GM21619 (cell line): Measurements from ENCODE around the gene CALM3.
A peak's percentile ranks its signal among the peaks of the same experiment; 100 is the strongest.

Source experiments
- ATAC-seq: cut with Tn5 transposase; IDR thresholded peaks from one replicate; pipeline ENCODE4 v1.9.1; 2021; ENCODE audit not compliant: unreplicated experiment

The CALM3 gene

DNA sequence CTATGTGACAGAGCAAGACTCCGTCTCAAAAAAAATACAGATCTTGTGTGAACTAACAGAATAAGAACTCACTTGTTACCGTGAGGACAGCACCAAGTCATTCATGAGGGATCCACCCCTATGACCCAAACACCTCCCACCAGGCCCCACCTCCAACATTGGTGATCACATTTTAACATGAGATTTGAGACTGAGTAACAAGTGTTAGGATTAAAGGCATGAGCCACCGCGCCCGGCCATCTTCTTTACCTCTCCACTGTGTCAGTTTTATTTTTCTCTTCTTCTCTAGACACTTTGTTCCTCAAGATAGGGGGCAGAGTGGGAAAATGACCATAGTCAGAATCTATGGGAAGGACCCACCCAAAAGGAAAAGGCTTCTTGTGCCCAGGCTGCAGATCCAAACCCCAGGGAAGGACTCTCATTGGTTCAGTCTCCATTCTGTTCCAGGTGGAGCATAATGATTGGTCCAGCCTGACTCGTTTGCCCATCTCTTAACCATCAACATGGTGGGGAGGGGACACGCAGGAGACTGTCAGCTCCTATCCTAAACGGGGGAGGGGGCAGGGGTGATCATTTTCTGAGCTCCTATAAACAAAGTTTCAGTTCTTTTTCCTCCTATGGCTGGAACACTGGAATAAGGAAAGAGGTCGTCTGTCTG, 1.3 kb upstream of the CALM3 start:
- no peak for ATAC-seq

DNA sequence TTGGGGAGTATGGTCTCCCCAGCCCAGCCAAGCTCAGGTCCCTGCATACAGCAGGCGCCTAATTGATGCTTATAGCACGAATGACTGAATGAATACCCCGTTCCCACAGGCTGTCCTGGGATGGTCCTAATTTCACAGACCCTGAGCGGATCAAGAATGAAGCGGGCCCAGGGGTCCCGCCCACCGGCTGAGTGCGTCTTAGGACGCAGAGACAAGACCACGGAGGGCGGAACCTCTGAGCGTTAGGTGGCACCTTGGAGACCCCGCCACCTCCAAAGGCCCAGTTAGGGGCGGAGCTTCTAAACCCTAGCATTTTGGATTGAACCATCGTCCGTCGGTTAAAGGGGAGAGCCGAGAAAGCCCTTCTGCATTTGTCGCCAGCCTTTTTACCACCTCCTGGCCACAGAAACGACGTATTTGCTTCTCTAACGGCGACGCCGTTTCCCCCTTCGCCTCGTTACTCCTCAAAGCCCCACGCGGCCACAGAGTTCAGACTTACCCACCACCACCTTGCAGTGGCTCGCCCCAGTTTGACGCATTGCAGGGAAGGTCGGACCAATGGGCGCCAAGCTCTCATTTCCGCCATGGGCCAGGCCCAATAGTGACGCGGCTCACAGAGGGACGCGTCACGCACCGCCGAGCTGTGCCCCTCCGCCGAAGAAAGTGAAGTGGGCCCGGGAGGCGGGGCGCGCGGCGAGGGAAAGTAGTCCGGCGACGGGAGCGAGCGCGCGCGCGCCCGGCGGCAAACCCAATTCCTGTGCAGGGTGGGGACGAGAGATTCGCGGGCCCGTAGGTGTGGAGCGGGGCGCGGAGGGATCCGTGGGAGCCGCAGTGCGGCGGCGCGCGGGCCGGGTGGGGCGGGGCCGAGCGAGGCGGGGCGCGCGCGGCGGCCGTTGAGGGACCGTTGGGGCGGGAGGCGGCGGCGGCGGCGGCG, 479 bp upstream of the CALM3 start:
- peak; percentile 78 for ATAC-seq

DNA sequence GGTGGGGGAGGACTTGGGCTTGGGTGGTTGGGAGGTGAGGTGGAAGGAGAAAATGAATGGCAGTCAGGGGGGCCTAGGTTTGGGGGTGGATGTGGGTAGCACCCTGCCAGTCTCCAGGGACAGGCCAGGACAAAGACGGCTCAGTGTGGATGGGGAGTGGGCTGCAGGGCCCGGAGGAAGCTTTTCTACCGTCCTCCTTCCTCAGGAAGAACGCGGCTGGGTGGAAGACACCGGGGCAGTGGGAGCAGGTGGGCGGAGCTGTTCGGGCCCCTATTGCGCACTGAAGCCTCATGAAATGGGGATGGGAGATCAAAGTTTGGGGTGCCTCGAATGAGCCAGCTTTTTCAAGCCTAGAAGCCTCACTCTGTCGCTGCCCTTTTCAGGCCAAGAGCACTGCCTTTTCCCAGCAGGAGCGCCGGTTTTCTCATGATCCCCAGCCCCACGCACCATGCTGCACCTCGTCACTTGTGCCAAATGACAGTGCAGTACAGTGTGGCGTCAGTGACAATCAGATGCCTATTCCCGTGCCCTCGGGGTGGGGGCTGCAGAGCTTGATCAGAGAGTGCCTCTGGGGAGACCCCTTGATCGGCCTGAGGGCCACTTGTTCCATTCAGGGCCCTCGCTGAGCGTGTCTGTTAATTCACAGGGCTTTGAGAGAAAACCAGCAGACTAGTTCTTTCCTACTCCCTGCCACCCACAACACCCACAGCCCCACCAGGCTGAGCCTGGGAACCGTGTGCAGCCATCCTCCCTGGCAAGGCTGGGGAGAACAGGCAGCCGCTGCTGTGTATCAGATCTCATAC, 1.5 kb downstream of the CALM3 start:
- ATAC-seq, result no peak

DNA sequence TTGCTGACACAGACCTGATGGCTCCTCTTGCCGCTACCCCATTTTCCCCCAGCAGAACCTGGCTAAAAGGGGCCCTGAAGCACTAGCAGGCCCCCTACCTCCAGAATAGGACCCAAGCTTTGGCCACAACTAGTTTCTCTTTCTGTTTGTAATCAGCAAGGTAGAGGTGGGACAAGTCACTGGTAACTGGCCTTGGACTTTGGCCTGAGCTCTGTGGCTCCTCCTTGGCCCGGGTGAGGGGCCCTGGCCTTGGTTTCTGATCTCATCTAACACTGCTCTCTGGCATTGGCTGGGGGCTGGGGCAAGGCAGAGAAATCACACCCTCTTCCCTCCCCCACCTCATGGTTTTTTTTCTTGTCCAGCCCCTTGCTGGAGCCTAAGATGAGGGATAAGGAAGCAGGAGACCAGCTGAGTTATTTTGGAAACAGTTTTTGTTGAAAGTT, 2.1 kb downstream of the CALM3 start:
- ATAC-seq, result no peak

DNA sequence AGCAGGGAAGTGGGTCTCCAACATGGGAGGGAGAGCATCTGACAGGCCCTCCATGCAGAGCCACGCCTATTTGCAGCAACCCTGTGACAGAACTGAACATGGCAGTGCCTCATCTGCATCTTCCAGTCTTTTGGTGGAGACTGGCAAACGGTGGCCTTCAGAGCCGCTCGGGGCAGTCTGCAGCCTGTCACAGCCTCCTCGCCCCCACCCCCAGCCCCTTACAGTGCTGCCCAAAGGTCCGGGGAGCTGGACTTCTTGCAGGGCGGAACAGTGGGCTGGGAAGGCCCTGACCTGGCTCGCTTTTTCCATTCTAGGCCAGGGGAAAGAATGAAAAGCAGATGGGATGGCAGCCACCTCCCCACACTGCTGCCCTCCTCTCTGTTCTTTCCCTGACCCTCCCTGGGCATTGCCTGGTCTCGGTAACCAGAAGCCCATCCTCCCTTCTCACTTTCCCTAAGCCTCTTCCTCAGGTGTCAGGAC, 2.7 kb downstream of the CALM3 start:
- ATAC-seq, result no peak

DNA sequence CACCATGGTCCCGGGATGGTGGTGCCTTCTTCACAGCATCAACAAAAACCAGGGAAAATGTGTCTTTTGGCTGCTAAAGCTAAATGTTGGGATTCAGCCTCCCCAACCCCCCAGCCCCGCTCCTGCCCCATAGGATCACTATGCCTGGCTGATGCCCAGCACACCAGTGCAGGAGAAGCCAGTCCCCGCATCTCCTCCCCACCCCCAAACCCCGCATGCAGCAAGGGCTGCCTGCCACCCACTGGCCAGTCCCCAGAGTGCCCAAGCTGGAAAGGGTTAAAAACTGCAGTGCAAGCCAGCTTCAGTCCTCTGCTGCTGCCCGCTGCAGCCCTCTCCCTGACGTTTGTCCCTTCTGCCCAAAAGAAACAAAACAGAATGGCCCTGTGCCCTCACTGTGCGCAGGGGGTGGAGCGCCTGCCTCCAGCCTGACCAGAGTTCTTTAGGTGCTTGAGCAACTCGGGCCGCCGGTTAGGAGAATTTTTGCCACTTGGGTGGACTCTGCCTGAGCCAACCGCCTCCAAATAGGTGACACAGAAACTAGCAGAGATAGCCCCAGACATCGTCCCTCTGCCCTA, 3.7 kb downstream of the CALM3 start:
- ATAC-seq, result no peak

DNA sequence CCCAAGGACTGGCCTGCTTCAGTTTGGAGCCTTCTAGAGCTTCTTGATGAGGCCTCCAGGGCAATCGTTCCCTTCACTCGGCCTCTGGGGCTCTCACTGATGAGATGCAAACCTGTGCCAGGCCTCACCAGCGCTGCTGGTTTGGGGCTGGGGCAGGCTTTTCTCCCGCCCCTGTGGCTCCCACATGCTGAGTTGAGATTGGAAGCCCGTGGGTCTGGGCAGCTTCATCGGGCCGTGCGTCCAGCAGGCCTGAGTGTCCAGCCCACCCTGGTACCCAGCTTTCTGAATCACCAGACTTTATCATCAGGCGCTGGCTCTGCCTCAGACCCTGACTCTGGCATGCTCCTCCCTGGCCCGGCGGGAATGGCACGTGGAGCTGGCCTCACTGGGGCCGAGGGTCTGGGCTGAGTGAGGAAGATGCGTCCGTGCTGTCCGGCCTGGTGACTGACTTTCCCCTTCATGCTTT, 4.3 kb downstream of the CALM3 start:
- ATAC-seq, result no peak

DNA sequence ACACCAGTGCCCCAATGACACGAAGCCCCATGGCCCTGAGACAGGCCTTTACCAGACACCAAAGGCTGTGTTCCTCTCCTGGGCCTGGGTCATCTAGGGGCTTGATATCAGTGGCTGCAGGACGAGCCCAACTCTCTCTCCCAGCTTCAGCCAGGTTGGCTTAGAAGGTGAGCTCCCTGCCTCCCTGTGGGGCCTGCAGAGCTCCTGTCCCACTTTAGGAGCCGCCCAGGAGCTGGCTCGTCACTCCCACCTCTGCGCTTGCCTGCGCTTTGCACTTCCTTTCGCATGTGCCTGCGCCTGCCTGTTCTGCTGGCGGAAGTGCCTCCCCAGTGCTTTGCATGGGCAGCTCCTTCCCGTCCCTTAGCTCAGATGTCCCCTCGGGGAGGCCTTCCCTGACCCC, 4.9 kb downstream of the CALM3 start:
- ATAC-seq, result no peak

DNA sequence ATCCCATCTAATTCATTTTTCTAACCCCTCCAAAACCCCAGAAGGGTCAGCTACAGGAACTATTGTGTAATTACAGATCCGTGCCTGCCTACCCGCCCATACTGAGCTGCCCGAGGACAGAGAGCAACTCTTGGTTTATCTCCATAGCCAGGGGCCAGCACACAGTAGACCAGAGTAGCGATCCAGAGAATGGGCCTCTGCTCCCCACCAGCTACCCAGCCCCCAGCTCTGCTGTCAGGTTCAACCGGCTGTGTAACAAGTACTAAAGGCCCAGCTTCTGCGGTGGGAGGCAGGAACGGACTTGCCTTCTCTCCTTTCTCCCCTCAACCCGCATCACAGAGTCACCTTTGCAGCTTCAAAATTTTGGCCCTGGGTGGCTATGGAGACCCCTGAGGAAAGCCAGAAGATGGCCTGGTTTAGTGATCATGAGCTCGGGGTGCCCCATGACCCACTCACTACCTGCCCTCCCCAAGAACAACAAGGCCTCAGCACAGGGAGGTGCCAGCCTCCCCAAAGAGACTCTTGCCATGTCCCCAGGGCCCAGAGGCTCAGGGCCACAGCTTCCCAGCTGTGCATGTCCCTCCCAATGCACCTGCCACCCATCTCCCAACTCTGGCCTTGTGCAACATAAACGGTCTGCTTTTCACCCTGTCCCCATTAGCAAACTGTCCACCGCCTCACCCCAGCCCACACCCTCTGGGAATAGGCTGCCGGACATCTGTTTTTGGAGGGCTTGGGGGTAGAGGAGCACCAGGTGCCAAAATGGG, 5.7 kb downstream of the CALM3 start:
- ATAC-seq, result no peak

DNA sequence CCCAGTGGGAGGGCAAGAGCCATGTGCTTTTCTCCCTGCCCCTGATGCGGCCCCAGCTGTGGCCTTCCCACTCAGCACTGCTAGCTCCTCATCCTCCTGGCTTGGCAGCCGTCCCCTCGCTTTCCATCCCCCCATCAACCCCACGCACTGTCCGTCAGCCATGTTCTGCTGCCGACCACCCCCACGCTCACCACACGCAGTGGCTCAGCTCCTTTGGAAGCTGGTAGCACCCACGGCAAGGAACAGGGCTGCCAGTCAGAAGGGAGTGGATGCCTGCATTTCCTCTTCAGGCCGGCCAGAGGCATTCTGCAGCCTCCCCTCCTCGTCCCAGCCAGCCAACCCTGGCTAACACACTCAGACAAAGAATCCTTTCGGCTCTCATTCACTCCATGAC, 6.3 kb downstream of the CALM3 start:
- ATAC-seq, result no peak

DNA sequence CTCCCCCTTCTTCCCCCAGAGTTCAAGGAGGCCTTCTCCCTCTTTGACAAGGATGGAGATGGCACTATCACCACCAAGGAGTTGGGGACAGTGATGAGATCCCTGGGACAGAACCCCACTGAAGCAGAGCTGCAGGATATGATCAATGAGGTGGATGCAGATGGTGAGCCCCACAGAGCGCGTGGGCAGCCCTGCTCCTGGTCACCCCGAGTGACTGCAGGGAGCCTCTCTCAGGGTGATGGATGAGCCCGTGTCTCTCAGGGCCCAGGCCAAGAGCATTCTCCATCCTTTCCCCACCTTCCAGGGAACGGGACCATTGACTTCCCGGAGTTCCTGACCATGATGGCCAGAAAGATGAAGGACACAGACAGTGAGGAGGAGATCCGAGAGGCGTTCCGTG, 7.0 kb downstream of the CALM3 start:
- no peak for ATAC-seq

DNA sequence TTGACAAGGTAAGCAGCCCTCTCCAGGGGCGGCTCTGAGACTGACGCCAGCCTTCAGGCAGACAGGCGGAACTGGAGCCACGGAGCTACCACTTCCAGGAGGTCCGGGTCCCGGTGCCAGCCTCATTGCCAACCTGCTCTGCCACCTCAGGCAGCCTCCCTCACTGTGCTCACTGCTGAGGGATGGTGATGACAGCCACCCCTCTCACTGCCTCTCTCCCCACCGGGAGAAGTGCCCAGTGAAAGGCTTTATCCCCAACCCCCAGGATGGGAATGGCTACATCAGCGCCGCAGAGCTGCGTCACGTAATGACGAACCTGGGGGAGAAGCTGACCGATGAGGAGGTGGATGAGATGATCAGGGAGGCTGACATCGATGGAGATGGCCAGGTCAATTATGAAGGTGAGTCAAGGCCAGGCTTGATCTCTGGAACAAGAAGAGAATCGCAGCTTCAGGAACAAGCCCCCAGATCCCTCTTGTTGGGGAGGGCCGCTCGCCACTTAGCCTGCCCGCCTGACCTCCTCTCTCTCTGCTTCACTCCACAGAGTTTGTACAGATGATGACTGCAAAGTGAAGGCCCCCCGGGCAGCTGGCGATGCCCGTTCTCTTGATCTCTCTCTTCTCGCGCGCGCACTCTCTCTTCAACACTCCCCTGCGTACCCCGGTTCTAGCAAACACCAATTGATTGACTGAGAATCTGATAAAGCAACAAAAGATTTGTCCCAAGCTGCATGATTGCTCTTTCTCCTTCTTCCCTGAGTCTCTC, 7.6 kb downstream of the CALM3 start:
- ATAC-seq, result no peak

DNA sequence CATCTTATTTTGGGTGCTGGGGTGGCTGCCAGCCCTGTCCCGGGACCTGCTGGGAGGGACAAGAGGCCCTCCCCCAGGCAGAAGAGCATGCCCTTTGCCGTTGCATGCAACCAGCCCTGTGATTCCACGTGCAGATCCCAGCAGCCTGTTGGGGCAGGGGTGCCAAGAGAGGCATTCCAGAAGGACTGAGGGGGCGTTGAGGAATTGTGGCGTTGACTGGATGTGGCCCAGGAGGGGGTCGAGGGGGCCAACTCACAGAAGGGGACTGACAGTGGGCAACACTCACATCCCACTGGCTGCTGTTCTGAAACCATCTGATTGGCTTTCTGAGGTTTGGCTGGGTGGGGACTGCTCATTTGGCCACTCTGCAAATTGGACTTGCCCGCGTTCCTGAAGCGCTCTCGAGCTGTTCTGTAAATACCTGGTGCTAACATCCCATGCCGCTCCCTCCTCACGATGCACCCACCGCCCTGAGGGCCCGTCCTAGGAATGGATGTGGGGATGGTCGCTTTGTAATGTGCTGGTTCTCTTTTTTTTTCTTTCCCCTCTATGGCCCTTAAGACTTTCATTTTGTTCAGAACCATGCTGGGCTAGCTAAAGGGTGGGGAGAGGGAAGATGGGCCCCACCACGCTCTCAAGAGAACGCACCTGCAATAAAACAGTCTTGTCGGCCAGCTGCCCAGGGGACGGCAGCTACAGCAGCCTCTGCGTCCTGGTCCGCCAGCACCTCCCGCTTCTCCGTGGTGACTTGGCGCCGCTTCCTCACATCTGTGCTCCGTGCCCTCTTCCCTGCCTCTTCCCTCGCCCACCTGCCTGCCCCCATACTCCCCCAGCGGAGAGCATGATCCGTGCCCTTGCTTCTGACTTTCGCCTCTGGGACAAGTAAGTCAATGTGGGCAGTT, 8.6 kb downstream of the CALM3 start:
- no peak for ATAC-seq

DNA sequence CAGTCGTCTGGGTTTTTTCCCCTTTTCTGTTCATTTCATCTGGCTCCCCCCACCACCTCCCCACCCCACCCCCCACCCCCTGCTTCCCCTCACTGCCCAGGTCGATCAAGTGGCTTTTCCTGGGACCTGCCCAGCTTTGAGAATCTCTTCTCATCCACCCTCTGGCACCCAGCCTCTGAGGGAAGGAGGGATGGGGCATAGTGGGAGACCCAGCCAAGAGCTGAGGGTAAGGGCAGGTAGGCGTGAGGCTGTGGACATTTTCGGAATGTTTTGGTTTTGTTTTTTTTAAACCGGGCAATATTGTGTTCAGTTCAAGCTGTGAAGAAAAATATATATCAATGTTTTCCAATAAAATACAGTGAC, 9.3 kb downstream of the CALM3 start:
- no peak for ATAC-seq

DNA sequence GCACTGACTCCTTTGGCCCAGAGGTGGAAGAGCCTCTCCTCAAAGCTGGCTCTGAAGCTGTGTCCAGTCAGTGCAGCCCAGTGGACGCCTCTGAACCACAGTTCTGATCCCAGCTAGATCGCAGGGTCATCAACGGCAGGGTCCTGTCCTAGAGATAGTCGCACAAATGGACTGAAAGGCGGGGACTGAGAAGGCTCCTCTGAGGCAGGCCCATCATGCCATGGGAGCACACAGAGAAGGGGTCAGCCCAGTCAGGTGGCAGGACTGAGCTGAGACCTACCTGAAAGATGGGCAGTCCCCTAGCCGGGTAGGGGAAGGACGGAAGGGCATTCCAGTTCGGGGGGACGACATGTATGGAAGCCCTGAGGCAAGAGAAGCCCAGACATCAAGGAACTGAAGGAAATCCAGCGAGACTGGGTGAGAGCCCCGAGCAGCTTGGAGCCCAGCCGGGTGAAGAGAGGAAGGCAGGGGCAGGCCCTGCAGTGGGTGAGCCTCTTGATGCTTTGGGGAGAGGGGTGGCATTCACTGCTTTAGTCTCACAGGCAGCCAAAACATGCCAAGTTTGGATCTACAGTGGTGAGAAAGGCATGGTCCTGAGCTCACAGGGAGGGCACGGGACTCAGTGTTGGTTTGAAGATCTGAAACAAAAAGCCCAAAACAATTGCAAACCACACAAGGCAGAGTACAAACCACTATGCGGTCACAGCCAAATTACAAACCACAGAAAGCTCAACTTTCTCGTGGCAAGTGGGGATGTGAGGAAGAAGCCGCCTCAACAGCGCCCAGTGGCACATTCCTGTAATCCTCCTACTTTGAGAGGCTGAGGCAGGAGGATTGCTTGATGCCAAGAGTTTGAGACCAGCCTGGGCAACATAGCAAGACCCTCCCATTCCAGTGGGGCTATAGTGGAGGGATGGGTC, 10.0 kb downstream of the CALM3 start:
- ATAC-seq, result no peak

DNA sequence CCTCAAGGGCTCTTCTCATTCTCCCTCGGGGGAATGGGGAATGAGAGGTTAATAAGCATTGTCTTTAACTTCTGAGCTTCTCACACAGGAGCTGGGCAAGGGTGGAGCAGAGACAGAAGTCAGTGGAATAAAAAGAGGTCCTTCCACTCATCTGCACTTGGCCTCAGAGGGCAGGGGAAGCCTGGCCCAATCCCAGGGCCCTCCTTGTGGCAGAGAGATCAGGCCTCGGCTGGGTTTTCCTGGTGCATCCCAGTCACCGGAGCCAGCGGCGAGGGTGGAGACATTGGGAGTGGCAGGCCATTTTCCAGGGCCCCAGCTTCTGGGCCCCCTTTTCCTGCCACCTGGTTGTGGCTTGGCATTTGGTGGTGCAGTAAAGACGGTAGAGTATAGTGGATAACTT, 10.6 kb downstream of the CALM3 start:
- no peak for ATAC-seq

DNA sequence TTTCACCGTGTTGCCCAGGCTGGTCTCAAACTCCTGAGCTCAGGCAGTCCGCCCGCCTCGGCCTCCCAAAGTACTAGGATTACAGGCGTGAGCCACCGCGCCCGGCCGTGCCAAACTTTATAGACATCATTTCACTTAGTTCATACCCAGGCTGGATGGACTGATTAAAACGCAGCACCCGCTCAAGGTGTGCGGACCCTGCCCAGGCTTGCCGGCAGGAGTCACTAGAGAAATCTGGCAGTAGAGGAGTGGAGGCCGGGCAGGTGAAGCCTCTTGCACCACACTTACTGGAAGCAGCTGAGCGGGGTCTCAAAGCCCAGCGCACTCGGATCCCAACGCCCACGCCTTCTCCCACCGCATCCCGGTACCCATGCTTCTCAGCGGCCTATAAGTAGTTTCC, 12.4 kb downstream of the CALM3 start:
- no peak for ATAC-seq
